ENCODE results near the gene MUC22.

MUC22 gene

GRCh38 chr6:31010393-31011060 is at the start of gene MUC22:
Gene MUC22 (plus strand): TSS chr6:31010474. CDS start chr6:31010707, 233 bp downstream.
- H3K4me2 ChIP-seq (ENCODE audit: low read length), result no peak within 1 kb of the TSS
- H3K9ac ChIP-seq (ENCODE audit: low read length), result no peak within 1 kb of the TSS
- 0 out of 2 replicates have a peak, but pooled peaks cover 5% of the 10 kb centered on the region for H3K27me3 ChIP-seq (ENCODE audit: low read depth, low read length)
- no peaks in the 10 kb centered on the region for H3K9me3 ChIP-seq (ENCODE audit: insufficient read depth, low read length)
- TF ChIP-seq CTCF (IDR thresholded peaks at IDR 0.05; ENCODE audit: low read depth, low read length), result no peak
- no peak for TF ChIP-seq EZH2phosphoT487 (IDR thresholded peaks at IDR 0.05; ENCODE audit: low read depth)
- no peaks in the 10 kb centered on the region for H3K36me3 ChIP-seq (replicated peaks; ENCODE audit: low read depth, low read length)
- H4K20me1 ChIP-seq (ENCODE audit: insufficient read depth, low read length), result no peaks in the 10 kb centered on the region
- H3K4me1 ChIP-seq (ENCODE audit: low read length), result no peaks in the 10 kb centered on the region
- no peaks in the 10 kb centered on the region for H3K79me2 ChIP-seq (ENCODE audit: low read length)
- H3K4me3 ChIP-seq (ENCODE audit: low read length), result no peak within 1 kb of the TSS
- H2AFZ ChIP-seq (ENCODE audit: low read depth, low read length), result no peak within 1 kb of the TSS
- H3K27ac ChIP-seq (ENCODE audit: low read length), result no peak within 1 kb of the TSS

- peaks cover 13% of the 10 kb centered on the region for H3K27me3 ChIP-seq (ENCODE audit: low read depth, low read length)
- H3K4me2 ChIP-seq (ENCODE audit: low read length), result no peak overlapping the region
- no peaks in the 10 kb centered on the region for H3K79me2 ChIP-seq (ENCODE audit: low read length)
- no peak overlapping the region for H2AFZ ChIP-seq (ENCODE audit: low read depth, low read length)
- H3K9me3 ChIP-seq (ENCODE audit: insufficient read depth, low read length), result no peaks in the 10 kb centered on the region
- no peaks in the 10 kb centered on the region for H4K20me1 ChIP-seq (ENCODE audit: insufficient read depth, low read length)
- TF ChIP-seq EZH2phosphoT487 (IDR thresholded peaks at IDR 0.05; ENCODE audit: low read depth) (no peak), CTCF (IDR thresholded peaks at IDR 0.05; ENCODE audit: low read depth, low read length) (no peak)
- H3K4me1 ChIP-seq (ENCODE audit: low read length), result peaks cover 2% of the 10 kb centered on the region
- no peak overlapping the region for H3K4me3 ChIP-seq (ENCODE audit: low read length)
- H3K9ac ChIP-seq (ENCODE audit: low read length), result no peak overlapping the region
- no peaks in the 10 kb centered on the region for H3K36me3 ChIP-seq (replicated peaks; ENCODE audit: low read depth, low read length)
- no peak overlapping the region for H3K27ac ChIP-seq (ENCODE audit: low read length)
Observed at GRCh38 chr6:30960907-30961673, 49.2 kb upstream of the MUC22 start.

- no peaks in the 10 kb centered on the region for H3K4me1 ChIP-seq (ENCODE audit: low read length)
Observed at GRCh38 chr6:30962716-30963115, 47.6 kb upstream of the MUC22 start.

More at GRCh38 chr6:30962716-30963115, 47.6 kb upstream of the MUC22 start:
- Histone ChIP-seq H3K79me2 (ENCODE audit: low read length) (no peaks in the 10 kb centered on the region), H3K9me3 (ENCODE audit: insufficient read depth, low read length) (no peaks in the 10 kb centered on the region), H4K20me1 (ENCODE audit: insufficient read depth, low read length) (no peaks in the 10 kb centered on the region), H3K36me3 (replicated peaks; ENCODE audit: low read depth, low read length) (no peaks in the 10 kb centered on the region), H3K27me3 (ENCODE audit: low read depth, low read length) (peaks cover 11% of the 10 kb centered on the region), H2AFZ (ENCODE audit: low read depth, low read length) (no peak overlapping the region), H3K27ac (ENCODE audit: low read length) (no peak overlapping the region), H3K9ac (ENCODE audit: low read length) (no peak overlapping the region), H3K4me2 (ENCODE audit: low read length) (no peak overlapping the region), H3K4me3 (ENCODE audit: low read length) (no peak overlapping the region)
- TF ChIP-seq EZH2phosphoT487 (IDR thresholded peaks at IDR 0.05; ENCODE audit: low read depth) (no peak), CTCF (IDR thresholded peaks at IDR 0.05; ENCODE audit: low read depth, low read length) (no peak)

Data from OCI-LY3 (cell line).